ENCODE results near the gene OR10H1. TPM values are rescaled to one million over a fixed set of nuclear protein-coding genes. Genes with fewer than 3 reads are reported as not detected.
"Not testable (repeated sequence)": the region's sequence is repeated elsewhere in the genome, so short reads cannot be mapped to it uniquely, and the experiment has no call there.

The OR10H1 gene
- total RNA-seq, 2 donors from 2014 or later = not detected

DNA sequence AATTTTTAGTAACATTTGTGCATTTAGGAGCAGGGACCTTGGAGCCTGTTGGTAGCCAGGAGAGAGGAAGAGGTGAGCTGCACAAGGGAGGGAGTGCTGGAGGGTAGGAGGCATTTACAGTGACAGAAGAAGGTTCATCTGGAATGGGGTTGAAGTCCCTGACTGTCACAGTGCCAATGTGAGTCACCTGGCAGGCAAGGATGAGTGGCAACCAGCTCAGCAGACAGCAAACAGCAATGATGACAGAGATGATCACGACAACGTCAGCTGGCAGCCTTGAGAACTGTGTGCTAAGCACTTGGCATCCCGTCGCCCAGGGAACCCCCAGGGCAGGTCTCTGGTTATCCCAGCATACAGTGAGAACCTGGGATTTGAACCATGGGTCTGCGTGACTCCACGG is 25.4 kb downstream of the OR10H1 start:
- ATAC-seq = no peak
- WGBS, 2 donors = 47 to 53% methylated on average over 6 of the region's 6 CpGs
- TF ChIP-seq POLR2A (IDR thresholded peaks at IDR 0.05) = no peak
- TF ChIP-seq, protein P1, sequence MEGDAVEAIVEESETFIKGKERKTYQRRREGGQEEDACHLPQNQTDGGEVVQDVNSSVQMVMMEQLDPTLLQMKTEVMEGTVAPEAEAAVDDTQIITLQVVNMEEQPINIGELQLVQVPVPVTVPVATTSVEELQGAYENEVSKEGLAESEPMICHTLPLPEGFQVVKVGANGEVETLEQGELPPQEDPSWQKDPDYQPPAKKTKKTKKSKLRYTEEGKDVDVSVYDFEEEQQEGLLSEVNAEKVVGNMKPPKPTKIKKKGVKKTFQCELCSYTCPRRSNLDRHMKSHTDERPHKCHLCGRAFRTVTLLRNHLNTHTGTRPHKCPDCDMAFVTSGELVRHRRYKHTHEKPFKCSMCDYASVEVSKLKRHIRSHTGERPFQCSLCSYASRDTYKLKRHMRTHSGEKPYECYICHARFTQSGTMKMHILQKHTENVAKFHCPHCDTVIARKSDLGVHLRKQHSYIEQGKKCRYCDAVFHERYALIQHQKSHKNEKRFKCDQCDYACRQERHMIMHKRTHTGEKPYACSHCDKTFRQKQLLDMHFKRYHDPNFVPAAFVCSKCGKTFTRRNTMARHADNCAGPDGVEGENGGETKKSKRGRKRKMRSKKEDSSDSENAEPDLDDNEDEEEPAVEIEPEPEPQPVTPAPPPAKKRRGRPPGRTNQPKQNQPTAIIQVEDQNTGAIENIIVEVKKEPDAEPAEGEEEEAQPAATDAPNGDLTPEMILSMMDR (IDR thresholded peaks at IDR 0.05) = no peak
- H3K4me1 ChIP-seq = no peaks in the 10 kb centered on the region
- H3K4me3 ChIP-seq = no peak overlapping the region
- no peaks in the 10 kb centered on the region for H3K27me3 ChIP-seq
- intact Hi-C loops (cut with DNase I) = no loop called here
- no peak for DNase-seq
- H3K9me3 ChIP-seq = no peaks in the 10 kb centered on the region
- no peak overlapping the region for H3K27ac ChIP-seq
- H3K36me3 ChIP-seq (replicated peaks in 1 of 2; ENCODE audit: insufficient read depth in 1 of 2, low read depth in 2 of 2) = no peaks in the 10 kb centered on the region

DNA sequence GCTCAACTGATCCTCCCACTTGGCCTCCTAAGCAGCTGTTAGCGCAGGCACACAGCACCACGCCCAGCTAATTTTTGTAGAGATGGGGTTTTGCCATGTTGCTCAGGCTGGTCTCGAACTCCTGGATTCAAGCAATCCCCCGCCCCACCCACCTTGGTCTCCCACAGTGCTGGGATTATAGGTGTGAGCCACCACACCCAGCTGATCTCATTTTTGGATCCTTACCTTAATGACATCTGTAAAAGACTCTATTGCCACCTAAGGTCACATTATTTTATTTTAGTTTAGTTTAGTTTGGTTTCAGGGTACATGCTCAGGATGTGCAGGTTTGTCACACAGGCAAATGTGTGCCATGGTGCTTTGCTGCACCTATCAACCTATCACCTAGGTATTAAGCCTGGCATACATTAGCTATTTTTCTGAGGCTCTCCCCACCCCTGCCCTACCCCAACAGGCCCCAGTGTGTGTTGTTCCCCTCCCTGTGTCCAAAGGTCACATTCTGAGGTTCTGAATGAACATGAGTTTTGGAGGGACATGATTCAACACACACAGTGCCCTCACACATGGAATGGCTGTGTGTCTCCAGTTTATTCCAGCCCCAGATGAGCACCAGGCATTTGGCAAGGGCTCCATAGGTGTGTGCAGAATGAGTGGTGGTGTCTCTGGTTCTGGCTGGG is 26.7 kb downstream of the OR10H1 start:
- no peak overlapping the region for H3K27ac ChIP-seq
- H3K9me3 ChIP-seq = no peaks in the 10 kb centered on the region
- ATAC-seq (no peak), DNase-seq (no peak)
- H3K36me3 ChIP-seq (replicated peaks in 1 of 2; ENCODE audit: insufficient read depth in 1 of 2, low read depth in 2 of 2) = no peaks in the 10 kb centered on the region
- TF ChIP-seq POLR2A (IDR thresholded peaks at IDR 0.05) = no peak
- TF ChIP-seq, protein P1 (IDR thresholded peaks at IDR 0.05) = no peak
- 68% methylated on average over 4 of the region's 4 CpGs for WGBS, 2 donors
- intact Hi-C loops (cut with DNase I) = no loop called here
- no peaks in the 10 kb centered on the region for H3K4me1 ChIP-seq
- H3K27me3 ChIP-seq = no peaks in the 10 kb centered on the region
- H3K4me3 ChIP-seq = no peak overlapping the region

GRCh38 chr19:15787611-15788155 is 27.8 kb downstream of the OR10H1 start, which contains the start of gene OR10H5:
OR10H5 (plus strand) TSS chr19:15787661; CDS start chr19:15794049, 6,388 bp downstream.
- no peak within 1 kb of the TSS for H3K27ac ChIP-seq
- no peaks in the 10 kb centered on the region for H3K9me3 ChIP-seq
- intact Hi-C loops (cut with DNase I) = no loop called here
- no peaks in the 10 kb centered on the region for H3K36me3 ChIP-seq (replicated peaks in 1 of 2; ENCODE audit: insufficient read depth in 1 of 2, low read depth in 2 of 2)
- no peaks in the 10 kb centered on the region for H3K4me1 ChIP-seq
- DNase-seq (no peak), ATAC-seq (no peak)
- H3K4me3 ChIP-seq = no peak within 1 kb of the TSS
- no peaks in the 10 kb centered on the region for H3K27me3 ChIP-seq
- 44 to 48% methylated on average over 6 of the region's 6 CpGs for WGBS, 2 donors
- TF ChIP-seq, protein P1 (IDR thresholded peaks at IDR 0.05) = no peak
- no peak for TF ChIP-seq POLR2A (IDR thresholded peaks at IDR 0.05)

GRCh38 chr19:15782896-15783295 is 32.6 kb downstream of the OR10H1 start:
- H3K4me3 ChIP-seq; H3K36me3 ChIP-seq (replicated peaks in 1 of 2; ENCODE audit: insufficient read depth in 1 of 2, low read depth in 2 of 2); intact Hi-C loops (cut with DNase I); DNase-seq; H3K27me3 ChIP-seq; H3K27ac ChIP-seq; ATAC-seq; H3K9me3 ChIP-seq: not testable (repeated sequence)
- 30 to 51% methylated on average over 7 of the region's 7 CpGs for WGBS, 2 donors
- peaks cover 12% of the 10 kb centered on the region for H3K4me1 ChIP-seq

GRCh38 chr19:15782211-15782610 is 33.3 kb downstream of the OR10H1 start:
- TF ChIP-seq POLR2A (IDR thresholded peaks at IDR 0.05) = no peak
- TF ChIP-seq, protein P1 (IDR thresholded peaks at IDR 0.05) = no peak
- intact Hi-C loops (cut with DNase I) = no loop called here
- Histone ChIP-seq H3K27ac (no peak overlapping the region), H3K4me1 (peaks cover 12% of the 10 kb centered on the region), H3K27me3 (no peaks in the 10 kb centered on the region), H3K4me3 (no peak overlapping the region), H3K36me3 (replicated peaks in 1 of 2; ENCODE audit: insufficient read depth in 1 of 2, low read depth in 2 of 2) (no peaks in the 10 kb centered on the region), H3K9me3 (no peaks in the 10 kb centered on the region)
- 53 to 61% methylated on average over 3 of the region's 3 CpGs for WGBS, 2 donors
- no peak for DNase-seq
- no peak for ATAC-seq
